Activated CD4-positive, alpha-beta T cell treated with anti-CD3 and anti-CD28 coated beads, Interleukin-2, amount 10 ng/mL, durations not matched to agents 7 days and 5 days (primary cell): ENCODE measurements around the gene SCNN1G. TPM values are rescaled to one million over a fixed set of nuclear protein-coding genes. Genes with fewer than 3 reads are reported as not detected.
"Not testable (repeated sequence)": the region's sequence is repeated elsewhere in the genome, so short reads cannot be mapped to it uniquely, and the experiment has no call there.

ENCODE experiments used
- CTCF ChIA-PET: fragments of 350-600 bp; sonication (Branson Sonifier 250); formaldehyde crosslinking; loops from one replicate; lab custom pipeline; 2021; ENCODE audit warnings: antibody characterized with exemption; lab: Charles Lee
- POLR2A ChIA-PET: fragments of 350-600 bp; sonication (Branson Sonifier 250); formaldehyde crosslinking; loops from one replicate; lab custom pipeline; 2021; ENCODE audit warnings: antibody characterized with exemption; lab: Charles Lee
- DNase-seq: peaks from one replicate; pipeline ENCODE4 v3.0.0-alpha.2; 2020
- H3K27ac Mint-ChIP-seq: one replicate; pipeline ENCODE4 v1.8.0; 2021; ENCODE audit warnings: mild to moderate bottlenecking, moderate library complexity, mixed read lengths
- H3K27me3 Mint-ChIP-seq: one replicate; pipeline ENCODE4 v1.8.0; 2021; ENCODE audit warnings: mixed read lengths
- H3K36me3 Mint-ChIP-seq: one replicate; pipeline ENCODE4 v1.8.0; 2021; ENCODE audit warnings: low read depth, mixed read lengths
- H3K4me1 Mint-ChIP-seq: one replicate; pipeline ENCODE4 v1.8.0; 2021; ENCODE audit warnings: mixed read lengths
- H3K4me3 Mint-ChIP-seq: one replicate; pipeline ENCODE4 v1.8.0; 2021; ENCODE audit warnings: mild to moderate bottlenecking, moderate library complexity, mixed read lengths
- H3K9me3 Mint-ChIP-seq: one replicate; pipeline ENCODE4 v1.8.0; 2021; ENCODE audit warnings: mixed read lengths
- total RNA-seq, 2 experiments: library from RNA; stranded (reverse); gene quantifications; one replicate each; pipeline ENCODE4 v1.2.3, GENCODE V29; 2021

Gene SCNN1G
- total RNA-seq: not detected

DNA sequence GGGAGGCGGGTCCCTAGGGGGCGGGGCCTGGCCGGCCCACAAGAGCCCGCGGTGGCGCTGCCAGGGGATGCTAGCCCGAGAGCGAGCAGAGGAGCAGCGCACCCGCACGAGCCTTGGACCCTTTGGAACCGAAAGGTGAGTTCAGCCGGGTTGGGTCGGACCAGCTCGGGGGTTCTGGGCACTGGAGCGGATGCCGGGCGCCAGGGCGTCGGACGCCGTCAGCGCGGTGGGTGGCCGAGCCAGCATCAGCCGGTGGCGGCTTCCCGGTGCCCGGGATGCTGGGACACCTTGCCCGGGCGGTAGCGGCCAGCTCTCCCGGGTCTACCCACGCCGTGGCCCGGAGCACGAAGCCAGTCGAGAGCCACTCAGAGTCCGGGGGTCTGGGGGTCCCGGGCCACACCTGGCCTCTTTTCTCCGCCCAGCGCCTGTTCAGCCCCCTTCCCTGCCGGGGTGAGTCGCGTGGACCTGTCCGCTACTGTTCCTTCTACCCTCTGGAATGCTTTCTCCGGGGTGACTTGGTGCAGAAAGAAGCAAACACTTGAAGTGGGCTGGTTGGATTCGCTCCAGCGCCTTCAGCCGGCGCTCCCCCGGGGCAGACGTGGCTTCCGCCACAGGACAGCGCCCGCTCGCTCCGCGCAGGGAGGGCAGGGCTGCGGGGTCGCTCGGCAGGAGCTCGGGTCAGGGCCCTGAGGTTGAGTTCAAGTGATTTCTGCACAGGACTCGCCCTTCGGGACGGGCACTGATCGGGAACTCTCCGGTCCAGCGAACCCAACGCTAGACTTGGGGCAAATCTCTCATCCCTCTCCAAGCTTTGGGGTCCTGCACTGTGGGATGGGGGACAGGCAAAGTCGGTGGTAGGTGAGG, at the start of gene SCNN1G:
Gene SCNN1G, plus strand, starts transcription at position 67 of the 864 bp plus-strand sequence. CDS start 3,527 bp downstream, outside the sequence.
- POLR2A ChIA-PET: no interaction called here

GRCh38 chr16:23132775-23133463, 49.6 kb upstream of the SCNN1G start:
- DNase-seq: no peak
- POLR2A ChIA-PET: no interaction called here
- H3K27ac Mint-ChIP-seq: no peak overlapping the region
- CTCF ChIA-PET: interaction anchor here (1.1 to 1.2 kb wide), 2 partner anchors 10 to 256 kb away, joined by 3 read pairs; no protein-coding TSS in a partner anchor
- no peak overlapping the region for H3K4me3 Mint-ChIP-seq
- H3K9me3 Mint-ChIP-seq: peaks cover 10% of the 10 kb centered on the region
- H3K4me1 Mint-ChIP-seq: peaks cover 2% of the 10 kb centered on the region
- no peaks in the 10 kb centered on the region for H3K27me3 Mint-ChIP-seq
- peaks cover 11% of the 10 kb centered on the region for H3K36me3 Mint-ChIP-seq

More for the DNA sequence above, at the start of gene SCNN1G:
- CTCF ChIA-PET: interaction anchor here (1.2 to 2.6 kb wide), 4 partner anchors 32 to 253 kb away, joined by 3 to 6 read pairs (median 4); no protein-coding TSS in a partner anchor
- Mint-ChIP-seq H3K27ac (no peak within 1 kb of the TSS), H3K9me3 (no peaks in the 10 kb centered on the region), H3K27me3 (peaks cover 59% of the 10 kb centered on the region), H3K4me1 (peaks cover 8% of the 10 kb centered on the region), H3K4me3 (peak within 1 kb of the TSS; percentile 42), H3K36me3 (no peaks in the 10 kb centered on the region)
- DNase-seq: no peak

GRCh38 chr16:23134274-23134673, 48.3 kb upstream of the SCNN1G start:
- Mint-ChIP-seq H3K27me3 (no peaks in the 10 kb centered on the region), H3K36me3 (peaks cover 16% of the 10 kb centered on the region), H3K4me1 (peaks cover 2% of the 10 kb centered on the region), H3K27ac (no peak overlapping the region), H3K4me3 (no peak overlapping the region), H3K9me3 (peaks cover 15% of the 10 kb centered on the region)
- POLR2A ChIA-PET: no interaction called here
- CTCF ChIA-PET: interaction anchor here (0.9 to 1.1 kb wide), 2 partner anchors 30 to 112 kb away, joined by 3 to 5 read pairs; no protein-coding TSS in a partner anchor
- no peak for DNase-seq

GRCh38 chr16:23137256-23137655, 45.3 kb upstream of the SCNN1G start:
- Mint-ChIP-seq H3K9me3 (peaks cover 15% of the 10 kb centered on the region), H3K27me3 (no peaks in the 10 kb centered on the region), H3K4me1 (peaks cover 2% of the 10 kb centered on the region), H3K36me3 (peaks cover 16% of the 10 kb centered on the region), H3K27ac (no peak overlapping the region), H3K4me3 (no peak overlapping the region)
- no peak for DNase-seq
- ChIA-PET CTCF (interaction anchor here (0.9 kb wide), 1 partner anchor 10 kb away, joined by 3 read pairs; no protein-coding TSS in a partner anchor), POLR2A (no interaction called here)

DNA sequence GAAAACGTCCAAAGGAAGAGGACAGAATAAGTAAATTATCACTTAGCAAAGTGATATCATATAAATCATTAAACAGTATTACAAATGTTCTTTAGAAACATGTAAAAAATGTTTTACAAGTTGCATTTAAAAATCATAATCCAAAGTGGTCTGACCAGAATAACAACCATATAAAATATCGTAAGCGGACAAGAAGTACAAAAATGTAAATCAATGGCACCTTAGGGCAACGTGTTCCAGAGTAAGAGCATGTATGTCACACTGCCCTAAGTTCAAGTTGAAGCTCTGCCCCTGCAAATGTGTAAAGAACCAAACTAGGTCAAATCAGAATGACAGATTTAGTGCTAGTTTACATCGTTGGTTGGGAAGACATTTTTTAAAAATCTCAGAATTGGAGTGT, 44.7 kb upstream of the SCNN1G start:
- CTCF ChIA-PET: no interaction called here
- H3K4me1 Mint-ChIP-seq: peaks cover 1% of the 10 kb centered on the region
- no peak overlapping the region for H3K4me3 Mint-ChIP-seq
- no peak overlapping the region for H3K27ac Mint-ChIP-seq
- DNase-seq: no peak
- POLR2A ChIA-PET: no interaction called here
- H3K36me3 Mint-ChIP-seq: peaks cover 16% of the 10 kb centered on the region
- no peaks in the 10 kb centered on the region for H3K27me3 Mint-ChIP-seq
- peaks cover 15% of the 10 kb centered on the region for H3K9me3 Mint-ChIP-seq

DNA sequence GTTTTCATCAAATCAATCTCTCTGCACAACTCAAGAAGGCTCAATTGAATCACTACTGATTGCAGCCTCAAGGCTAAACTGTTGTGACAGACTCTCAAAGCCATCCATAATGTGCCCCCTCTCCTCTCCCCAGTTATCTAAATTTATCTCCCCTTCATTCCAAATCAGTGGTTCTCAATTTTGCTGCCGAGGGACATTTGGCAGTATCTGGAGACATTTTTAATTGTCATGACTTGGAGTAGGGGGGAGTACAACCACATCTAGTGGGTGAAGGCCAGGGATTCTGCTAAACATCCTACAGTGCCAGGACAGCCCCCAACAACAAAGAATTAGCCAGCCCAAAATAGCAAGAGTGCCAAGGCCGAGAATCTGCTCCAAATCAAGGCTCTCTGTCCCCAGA, 42.4 kb upstream of the SCNN1G start:
- ChIA-PET CTCF (no interaction called here), POLR2A (no interaction called here)
- H3K36me3 Mint-ChIP-seq: peaks cover 13% of the 10 kb centered on the region
- H3K4me3 Mint-ChIP-seq: no peak overlapping the region
- peaks cover 6% of the 10 kb centered on the region for H3K4me1 Mint-ChIP-seq
- DNase-seq: no peak
- peaks cover 15% of the 10 kb centered on the region for H3K9me3 Mint-ChIP-seq
- H3K27me3 Mint-ChIP-seq: no peaks in the 10 kb centered on the region
- no peak overlapping the region for H3K27ac Mint-ChIP-seq

DNA sequence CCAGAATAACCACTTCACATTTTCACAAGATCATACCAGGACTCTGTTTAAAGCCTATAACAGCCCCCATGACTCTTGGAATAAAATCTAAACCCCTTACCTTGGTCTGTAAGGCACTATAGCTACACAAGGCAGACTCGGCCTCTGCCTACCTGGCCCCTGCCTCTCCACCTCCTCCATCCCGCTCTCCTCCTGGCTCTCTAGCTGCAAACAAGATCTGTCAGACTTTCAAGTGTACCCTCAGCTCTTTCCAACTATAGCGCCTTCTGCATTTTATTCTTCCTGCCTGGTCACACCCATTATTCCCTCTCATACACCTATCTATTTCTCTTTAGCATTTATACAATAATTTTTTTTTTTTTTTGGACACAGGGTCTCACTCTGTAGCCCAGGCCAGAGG, 41.5 kb upstream of the SCNN1G start:
- peaks cover 9% of the 10 kb centered on the region for H3K36me3 Mint-ChIP-seq
- H3K9me3 Mint-ChIP-seq: peaks cover 11% of the 10 kb centered on the region
- ChIA-PET CTCF (interaction anchor here (0.7 kb wide), 1 partner anchor 66 kb away, joined by 3 read pairs; no protein-coding TSS in a partner anchor), POLR2A (no interaction called here)
- peaks cover 10% of the 10 kb centered on the region for H3K4me1 Mint-ChIP-seq
- no peak overlapping the region for H3K4me3 Mint-ChIP-seq
- no peak overlapping the region for H3K27ac Mint-ChIP-seq
- H3K27me3 Mint-ChIP-seq: no peaks in the 10 kb centered on the region
- no peak for DNase-seq

- ChIA-PET POLR2A (no interaction called here), CTCF (interaction anchor here (1.1 kb wide), 1 partner anchor 30 kb away, joined by 3 read pairs; no protein-coding TSS in a partner anchor)
- no peak overlapping the region for H3K4me3 Mint-ChIP-seq
These were observed 41.0 kb upstream of the SCNN1G start for GRCh38 chr16:23141500-23141899.

GRCh38 chr16:23141959-23142740, 40.4 kb upstream of the SCNN1G start:
- CTCF ChIA-PET: interaction anchor here (1.1 kb wide), 2 partner anchors 19 to 31 kb away, joined by 3 read pairs; no protein-coding TSS in a partner anchor
- Mint-ChIP-seq H3K9me3 (peaks cover 10% of the 10 kb centered on the region), H3K4me3 (no peak overlapping the region), H3K4me1 (peaks cover 16% of the 10 kb centered on the region), H3K27me3 (no peaks in the 10 kb centered on the region), H3K36me3 (peaks cover 6% of the 10 kb centered on the region), H3K27ac (no peak overlapping the region)
- DNase-seq: no peak
- POLR2A ChIA-PET: no interaction called here

More at GRCh38 chr16:23141500-23141899, 41.0 kb upstream of the SCNN1G start:
- peaks cover 11% of the 10 kb centered on the region for H3K4me1 Mint-ChIP-seq
- H3K36me3 Mint-ChIP-seq: peaks cover 7% of the 10 kb centered on the region
- H3K27ac Mint-ChIP-seq: no peak overlapping the region
- DNase-seq: no peak
- H3K9me3 Mint-ChIP-seq: peaks cover 11% of the 10 kb centered on the region
- H3K27me3 Mint-ChIP-seq: no peaks in the 10 kb centered on the region

DNA sequence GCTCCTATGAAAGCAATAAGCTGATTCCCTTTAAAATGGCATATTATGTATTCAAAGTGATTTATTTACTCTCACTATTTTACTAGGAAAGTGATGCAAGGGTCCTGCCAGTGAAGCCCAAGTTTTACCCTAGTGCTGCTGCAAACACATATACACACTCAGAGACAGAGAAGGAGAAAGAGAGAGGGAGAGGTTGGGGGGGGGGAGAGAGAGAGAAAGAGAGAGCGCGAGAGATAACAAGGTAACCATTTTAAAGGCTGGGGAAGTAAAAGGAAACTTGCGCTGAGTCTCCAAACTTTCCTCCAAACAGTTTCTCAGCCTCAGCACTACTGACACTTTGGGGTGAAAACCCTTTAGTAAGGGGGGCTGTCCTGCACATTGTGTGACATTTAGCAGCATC, 39.2 kb upstream of the SCNN1G start:
- H3K9me3 Mint-ChIP-seq: peaks cover 2% of the 10 kb centered on the region
- no peaks in the 10 kb centered on the region for H3K27me3 Mint-ChIP-seq
- no peak overlapping the region for H3K27ac Mint-ChIP-seq
- H3K4me3 Mint-ChIP-seq: no peak overlapping the region
- CTCF ChIA-PET: interaction anchor here (0.6 to 1.3 kb wide), 2 partner anchors 10 to 16 kb away, joined by 3 to 6 read pairs; no protein-coding TSS in a partner anchor
- POLR2A ChIA-PET: no interaction called here
- peaks cover 4% of the 10 kb centered on the region for H3K36me3 Mint-ChIP-seq
- peaks cover 25% of the 10 kb centered on the region for H3K4me1 Mint-ChIP-seq
- no peak for DNase-seq

GRCh38 chr16:23144393-23144792, 38.2 kb upstream of the SCNN1G start:
- H3K36me3 Mint-ChIP-seq, H3K4me3 Mint-ChIP-seq, POLR2A ChIA-PET, H3K27me3 Mint-ChIP-seq, CTCF ChIA-PET, H3K9me3 Mint-ChIP-seq, H3K27ac Mint-ChIP-seq, DNase-seq: not testable (repeated sequence)
- peaks cover 26% of the 10 kb centered on the region for H3K4me1 Mint-ChIP-seq

DNA sequence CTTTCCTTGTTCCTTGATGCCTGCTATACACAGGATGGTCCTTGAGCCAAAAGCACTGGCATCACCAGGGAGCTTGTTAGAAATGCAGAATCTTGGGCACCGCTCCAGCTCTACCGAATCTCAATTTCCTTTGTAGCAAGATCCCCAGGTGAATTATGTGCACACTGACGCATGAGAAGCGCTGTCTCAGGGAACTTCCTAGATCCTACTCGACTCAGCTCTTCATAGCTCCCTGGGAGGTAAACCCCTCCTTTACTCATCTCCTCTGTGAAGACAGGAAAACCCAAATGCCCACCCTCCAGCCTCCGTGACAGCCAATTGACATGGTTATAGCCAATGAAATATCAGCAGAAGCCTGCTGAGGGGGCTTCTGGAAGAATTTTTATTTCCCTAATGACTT, 37.4 kb upstream of the SCNN1G start:
- Mint-ChIP-seq H3K9me3 (no peaks in the 10 kb centered on the region), H3K4me1 (peaks cover 34% of the 10 kb centered on the region), H3K27me3 (no peaks in the 10 kb centered on the region), H3K4me3 (no peak overlapping the region), H3K36me3 (no peaks in the 10 kb centered on the region), H3K27ac (no peak overlapping the region)
- ChIA-PET CTCF (no interaction called here), POLR2A (no interaction called here)
- DNase-seq: no peak
